Peyer's patch (tissue), 4 donors: Measurements from ENCODE around the gene POLA1. TPM values are rescaled to one million over a fixed set of nuclear protein-coding genes. Genes with fewer than 3 reads are reported as not detected.

Source experiments
- DNase-seq, 3 donors: peaks; one replicate each; pipeline ENCODE4 v3.0.0-alpha.2; 2017 to 2019
- H3K27ac ChIP-seq, 4 donors: fragments of 200-600 bp; sonication (generic); one replicate each; pipeline ENCODE4 v1.5.1; 2016 to 2019
- H3K27me3 ChIP-seq, 2 donors: fragments of 200-600 bp; sonication (generic); one replicate each; pipeline ENCODE4 v1.5.1; 2019
- H3K36me3 ChIP-seq, 3 donors: fragments of 200-600 bp; sonication (generic); one replicate each; pipeline ENCODE4 v1.5.1; 2016 to 2019
- H3K4me1 ChIP-seq, 4 donors: fragments of 200-600 bp; sonication (generic); one replicate each; pipeline ENCODE4 v1.5.1; 2016 to 2019
- H3K4me3 ChIP-seq, 4 donors: fragments of 200-600 bp; sonication (generic); 1 replicate in 3 of 4; 2 replicates in 1 of 4; pipeline ENCODE4 v1.5.1; 2016 to 2019; ENCODE audit warnings: mild to moderate bottlenecking in 1 of 4
- H3K9me3 ChIP-seq, 4 donors: fragments of 200-600 bp; sonication (generic); one replicate each; pipeline ENCODE4 v1.5.1; 2016 to 2019; ENCODE audit warnings: mild to moderate bottlenecking in 1 of 4
- CTCF ChIP-seq, 6 experiments: fragments of 450-650 bp in 4 of 6; fragments of 200-600 bp in 2 of 6; sonication (generic) in 1 of 6; IDR thresholded peaks; one replicate each; pipeline ENCODE4 v1.5.1; 2017 to 2019; ENCODE audit warnings: antibody characterized with exemption in 6 of 6, mild to moderate bottlenecking in 3 of 6, moderate library complexity in 1 of 6
- POLR2A ChIP-seq, 2 donors: fragments of 450-650 bp; IDR thresholded peaks; one replicate each; pipeline ENCODE4 v1.5.1; 2017; ENCODE audit warnings: antibody characterized with exemption in 2 of 2, mild to moderate bottlenecking in 2 of 2, moderate library complexity in 2 of 2
- total RNA-seq, 4 donors: library from RNA; depleted of rRNA; stranded (reverse); fragments of >200 nt; gene quantifications; one replicate each; pipeline ENCODE4 v1.1.0, GENCODE V29; 2016

Gene POLA1
- total RNA-seq, 4 donors from 2014 or later = 5.3 to 51.2 (median 9.5) TPM

GRCh38 chrX:24918715-24919114 is 225.0 kb downstream of the POLA1 start:
- TF ChIP-seq CTCF (IDR thresholded peaks at IDR 0.05) (no peak), POLR2A (IDR thresholded peaks at IDR 0.05) (no peak)
- H3K27ac ChIP-seq = no peak overlapping the region
- no peaks in the 10 kb centered on the region for H3K4me1 ChIP-seq
- no peaks in the 10 kb centered on the region for H3K27me3 ChIP-seq
- H3K9me3 ChIP-seq = no peaks in the 10 kb centered on the region
- no peak for DNase-seq
- no peak overlapping the region for H3K4me3 ChIP-seq
- H3K36me3 ChIP-seq = no peaks in the 10 kb centered on the region

GRCh38 chrX:24920769-24921168 is 227.1 kb downstream of the POLA1 start:
- no peaks in the 10 kb centered on the region for H3K4me1 ChIP-seq
- TF ChIP-seq CTCF (IDR thresholded peaks at IDR 0.05) (no peak), POLR2A (IDR thresholded peaks at IDR 0.05) (no peak)
- no peak overlapping the region for H3K27ac ChIP-seq
- H3K27me3 ChIP-seq = no peaks in the 10 kb centered on the region
- H3K4me3 ChIP-seq = no peak overlapping the region
- DNase-seq = no peak
- H3K9me3 ChIP-seq = no peaks in the 10 kb centered on the region
- no peaks in the 10 kb centered on the region for H3K36me3 ChIP-seq

- H3K36me3 ChIP-seq = no peaks in the 10 kb centered on the region
- H3K4me3 ChIP-seq = no peak overlapping the region
- H3K27me3 ChIP-seq = no peaks in the 10 kb centered on the region
- no peak overlapping the region for H3K27ac ChIP-seq
- no peaks in the 10 kb centered on the region for H3K4me1 ChIP-seq
- TF ChIP-seq POLR2A (IDR thresholded peaks at IDR 0.05) (no peak), CTCF (IDR thresholded peaks at IDR 0.05) (no peak)
- no peak for DNase-seq
- no peaks in the 10 kb centered on the region for H3K9me3 ChIP-seq
Measured at GRCh38 chrX:24925430-24925829, 231.7 kb downstream of the POLA1 start.

DNA sequence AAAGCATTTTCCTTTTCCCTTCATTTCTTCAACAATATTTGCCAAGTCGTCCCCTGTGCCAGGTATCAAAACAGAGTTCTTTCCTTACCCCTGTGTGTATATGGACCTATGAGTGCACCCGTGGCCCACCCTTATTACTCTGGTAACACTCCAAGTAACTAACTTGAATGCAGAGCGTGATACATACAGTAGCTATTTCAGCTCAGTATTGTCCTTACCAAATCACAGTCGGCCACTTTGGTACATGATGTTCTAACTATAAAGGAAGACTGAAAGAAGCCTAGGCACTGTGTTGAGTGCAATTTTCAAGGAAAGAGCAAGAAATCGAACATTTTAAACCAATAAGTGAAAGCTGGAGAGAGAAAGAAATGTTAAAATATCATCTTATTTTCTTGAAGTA is 233.7 kb downstream of the POLA1 start:
- no peaks in the 10 kb centered on the region for H3K4me1 ChIP-seq
- H3K36me3 ChIP-seq = no peaks in the 10 kb centered on the region
- no peak for DNase-seq
- no peak overlapping the region for H3K27ac ChIP-seq
- H3K9me3 ChIP-seq = no peaks in the 10 kb centered on the region
- H3K4me3 ChIP-seq = no peak overlapping the region
- TF ChIP-seq POLR2A (IDR thresholded peaks at IDR 0.05) = no peak
- TF ChIP-seq CTCF (IDR thresholded peaks at IDR 0.05) = no peak
- H3K27me3 ChIP-seq = no peaks in the 10 kb centered on the region

DNA sequence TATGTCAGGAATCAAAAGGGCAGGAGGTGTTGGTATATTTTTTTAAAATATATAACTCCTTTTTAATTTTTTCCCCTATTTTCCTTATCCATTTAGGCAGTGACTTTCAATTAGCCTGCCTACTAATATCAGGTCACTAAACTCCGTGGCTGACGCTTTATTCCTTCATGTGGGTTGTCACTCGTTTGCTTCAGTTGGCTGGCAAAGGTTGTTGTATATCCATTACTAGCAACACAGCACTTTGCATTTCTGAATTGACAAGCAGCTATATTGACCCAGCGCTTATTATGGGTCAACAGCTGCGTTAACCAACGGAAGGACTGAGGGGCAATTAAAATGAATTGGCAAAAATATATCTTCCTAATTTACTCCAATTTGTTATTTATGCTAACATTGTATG is 234.4 kb downstream of the POLA1 start:
- H3K27ac ChIP-seq = no peak overlapping the region
- no peaks in the 10 kb centered on the region for H3K4me1 ChIP-seq
- no peak for DNase-seq
- no peaks in the 10 kb centered on the region for H3K9me3 ChIP-seq
- no peak overlapping the region for H3K4me3 ChIP-seq
- TF ChIP-seq CTCF (IDR thresholded peaks at IDR 0.05) (no peak), POLR2A (IDR thresholded peaks at IDR 0.05) (no peak)
- H3K27me3 ChIP-seq = no peaks in the 10 kb centered on the region
- no peaks in the 10 kb centered on the region for H3K36me3 ChIP-seq

GRCh38 chrX:24934279-24934678 is 240.6 kb downstream of the POLA1 start:
- no peak overlapping the region for H3K27ac ChIP-seq
- H3K4me3 ChIP-seq = no peak overlapping the region
- H3K9me3 ChIP-seq = no peaks in the 10 kb centered on the region
- DNase-seq = no peak
- H3K27me3 ChIP-seq = no peaks in the 10 kb centered on the region
- TF ChIP-seq POLR2A (IDR thresholded peaks at IDR 0.05) = no peak
- TF ChIP-seq CTCF (IDR thresholded peaks at IDR 0.05) = no peak
- no peaks in the 10 kb centered on the region for H3K4me1 ChIP-seq
- no peaks in the 10 kb centered on the region for H3K36me3 ChIP-seq
